Measurements from ENCODE around the gene SOX30. TPM values are rescaled to one million over a fixed set of nuclear protein-coding genes. Genes with fewer than 3 reads are reported as not detected.
"Not testable (repeated sequence)": the region's sequence is repeated elsewhere in the genome, so short reads cannot be mapped to it uniquely, and the experiment has no call there.

Gene SOX30
- total RNA-seq, 2 donors from 2014 or later = not detected

- no peak for DNase-seq (ENCODE audit: low spot score)
- Histone ChIP-seq H3K36me3 (no peaks in the 10 kb centered on the region), H3K27me3 (replicated peaks; ENCODE audit: insufficient read depth) (no peaks in the 10 kb centered on the region), H3K4me3 (no peak overlapping the region), H3K4me1 (ENCODE audit: control insufficient read depth in 1 of 2, low read depth in 2 of 2) (no peaks in the 10 kb centered on the region), H3K9me3 (no peaks in the 10 kb centered on the region), H3K27ac (no peak overlapping the region)
- no peak for ATAC-seq (ENCODE audit: insufficient number of reproducible peaks, low FRiP score, low read depth)
- TF ChIP-seq CTCF (IDR thresholded peaks at IDR 0.05) = no peak
Measured at GRCh38 chr5:157679801-157680200, 27.6 kb upstream of the SOX30 start.

- Histone ChIP-seq H3K27ac (no peak overlapping the region), H3K36me3 (no peaks in the 10 kb centered on the region), H3K27me3 (replicated peaks; ENCODE audit: insufficient read depth) (no peaks in the 10 kb centered on the region), H3K9me3 (no peaks in the 10 kb centered on the region), H3K4me1 (ENCODE audit: control insufficient read depth in 1 of 2, low read depth in 2 of 2) (no peaks in the 10 kb centered on the region), H3K4me3 (no peak overlapping the region)
- DNase-seq (ENCODE audit: low spot score) (no peak), ATAC-seq (ENCODE audit: insufficient number of reproducible peaks, low FRiP score, low read depth) (no peak)
- TF ChIP-seq CTCF (IDR thresholded peaks at IDR 0.05) = no peak
Measured at GRCh38 chr5:157677931-157678330, 25.7 kb upstream of the SOX30 start.

GRCh38 chr5:157674351-157674750 lies 22.1 kb upstream of the SOX30 start:
- not testable (repeated sequence) for H3K4me1 ChIP-seq (ENCODE audit: control insufficient read depth in 1 of 2, low read depth in 2 of 2); H3K27me3 ChIP-seq (replicated peaks; ENCODE audit: insufficient read depth); H3K9me3 ChIP-seq; H3K36me3 ChIP-seq; H3K27ac ChIP-seq; H3K4me3 ChIP-seq; ATAC-seq (ENCODE audit: insufficient number of reproducible peaks, low FRiP score, low read depth); DNase-seq (ENCODE audit: low spot score)

- no peak for ATAC-seq (ENCODE audit: insufficient number of reproducible peaks, low FRiP score, low read depth)
- TF ChIP-seq CTCF (IDR thresholded peaks at IDR 0.05) = no peak
- Histone ChIP-seq H3K36me3 (no peaks in the 10 kb centered on the region), H3K9me3 (no peaks in the 10 kb centered on the region), H3K4me1 (ENCODE audit: control insufficient read depth in 1 of 2, low read depth in 2 of 2) (peaks cover 5 to 7% of the 10 kb centered on the region in 2 donors), H3K4me3 (no peak overlapping the region), H3K27ac (no peak overlapping the region), H3K27me3 (replicated peaks; ENCODE audit: insufficient read depth) (no peaks in the 10 kb centered on the region)
- DNase-seq (ENCODE audit: low spot score) = no peak
Measured at GRCh38 chr5:157672976-157673375, 20.7 kb upstream of the SOX30 start.

GRCh38 chr5:157671592-157672330 lies 19.5 kb upstream of the SOX30 start:
- DNase-seq (ENCODE audit: low spot score) = no peak
- no peak for ATAC-seq (ENCODE audit: insufficient number of reproducible peaks, low FRiP score, low read depth)
- no peaks in the 10 kb centered on the region for H3K27me3 ChIP-seq (replicated peaks; ENCODE audit: insufficient read depth)
- H3K9me3 ChIP-seq = no peaks in the 10 kb centered on the region
- H3K36me3 ChIP-seq = no peaks in the 10 kb centered on the region
- H3K27ac ChIP-seq = no peak overlapping the region
- peak overlapping the region; percentile 86 for H3K4me3 ChIP-seq
- TF ChIP-seq CTCF (IDR thresholded peaks at IDR 0.05) = no peak
- peaks cover 5 to 7% of the 10 kb centered on the region in 2 donors for H3K4me1 ChIP-seq (ENCODE audit: control insufficient read depth in 1 of 2, low read depth in 2 of 2)

All from thoracic aorta (tissue), 2 donors.